ENCODE data around the gene RARS1.

Gene RARS1

DNA sequence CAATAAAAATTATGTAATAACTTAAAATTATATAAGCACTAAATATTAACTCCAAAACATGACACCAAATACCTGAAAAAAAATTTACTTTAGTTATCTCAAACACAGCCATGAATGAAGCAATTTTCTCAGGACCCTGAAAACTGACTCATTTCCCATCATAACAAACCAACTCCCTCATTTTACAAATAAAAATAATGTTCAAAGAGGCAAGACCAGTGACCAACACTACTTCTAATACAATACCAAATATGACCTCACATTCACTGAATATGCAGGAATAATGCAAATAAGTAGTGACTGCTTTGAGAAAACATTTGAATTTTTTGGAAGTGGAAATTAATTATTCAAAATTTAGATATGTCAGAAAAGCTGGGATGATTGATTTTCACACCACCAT lies 64.4 kb downstream of the RARS1 start:
- H3K27ac ChIP-seq (replicated peaks), result no peak overlapping the region
- no peak for DNase-seq (ENCODE audit: low read depth in 1 of 2, low spot score in 1 of 2)
- no peaks in the 10 kb centered on the region for H3K27me3 ChIP-seq (ENCODE audit: insufficient read depth, poor library complexity, severe bottlenecking)
- TF ChIP-seq, protein P1, sequence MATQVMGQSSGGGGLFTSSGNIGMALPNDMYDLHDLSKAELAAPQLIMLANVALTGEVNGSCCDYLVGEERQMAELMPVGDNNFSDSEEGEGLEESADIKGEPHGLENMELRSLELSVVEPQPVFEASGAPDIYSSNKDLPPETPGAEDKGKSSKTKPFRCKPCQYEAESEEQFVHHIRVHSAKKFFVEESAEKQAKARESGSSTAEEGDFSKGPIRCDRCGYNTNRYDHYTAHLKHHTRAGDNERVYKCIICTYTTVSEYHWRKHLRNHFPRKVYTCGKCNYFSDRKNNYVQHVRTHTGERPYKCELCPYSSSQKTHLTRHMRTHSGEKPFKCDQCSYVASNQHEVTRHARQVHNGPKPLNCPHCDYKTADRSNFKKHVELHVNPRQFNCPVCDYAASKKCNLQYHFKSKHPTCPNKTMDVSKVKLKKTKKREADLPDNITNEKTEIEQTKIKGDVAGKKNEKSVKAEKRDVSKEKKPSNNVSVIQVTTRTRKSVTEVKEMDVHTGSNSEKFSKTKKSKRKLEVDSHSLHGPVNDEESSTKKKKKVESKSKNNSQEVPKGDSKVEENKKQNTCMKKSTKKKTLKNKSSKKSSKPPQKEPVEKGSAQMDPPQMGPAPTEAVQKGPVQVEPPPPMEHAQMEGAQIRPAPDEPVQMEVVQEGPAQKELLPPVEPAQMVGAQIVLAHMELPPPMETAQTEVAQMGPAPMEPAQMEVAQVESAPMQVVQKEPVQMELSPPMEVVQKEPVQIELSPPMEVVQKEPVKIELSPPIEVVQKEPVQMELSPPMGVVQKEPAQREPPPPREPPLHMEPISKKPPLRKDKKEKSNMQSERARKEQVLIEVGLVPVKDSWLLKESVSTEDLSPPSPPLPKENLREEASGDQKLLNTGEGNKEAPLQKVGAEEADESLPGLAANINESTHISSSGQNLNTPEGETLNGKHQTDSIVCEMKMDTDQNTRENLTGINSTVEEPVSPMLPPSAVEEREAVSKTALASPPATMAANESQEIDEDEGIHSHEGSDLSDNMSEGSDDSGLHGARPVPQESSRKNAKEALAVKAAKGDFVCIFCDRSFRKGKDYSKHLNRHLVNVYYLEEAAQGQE (IDR thresholded peaks at IDR 0.05; ENCODE audit: insufficient replicate concordance, low read depth), result no peak
- TF ChIP-seq, protein P2, sequence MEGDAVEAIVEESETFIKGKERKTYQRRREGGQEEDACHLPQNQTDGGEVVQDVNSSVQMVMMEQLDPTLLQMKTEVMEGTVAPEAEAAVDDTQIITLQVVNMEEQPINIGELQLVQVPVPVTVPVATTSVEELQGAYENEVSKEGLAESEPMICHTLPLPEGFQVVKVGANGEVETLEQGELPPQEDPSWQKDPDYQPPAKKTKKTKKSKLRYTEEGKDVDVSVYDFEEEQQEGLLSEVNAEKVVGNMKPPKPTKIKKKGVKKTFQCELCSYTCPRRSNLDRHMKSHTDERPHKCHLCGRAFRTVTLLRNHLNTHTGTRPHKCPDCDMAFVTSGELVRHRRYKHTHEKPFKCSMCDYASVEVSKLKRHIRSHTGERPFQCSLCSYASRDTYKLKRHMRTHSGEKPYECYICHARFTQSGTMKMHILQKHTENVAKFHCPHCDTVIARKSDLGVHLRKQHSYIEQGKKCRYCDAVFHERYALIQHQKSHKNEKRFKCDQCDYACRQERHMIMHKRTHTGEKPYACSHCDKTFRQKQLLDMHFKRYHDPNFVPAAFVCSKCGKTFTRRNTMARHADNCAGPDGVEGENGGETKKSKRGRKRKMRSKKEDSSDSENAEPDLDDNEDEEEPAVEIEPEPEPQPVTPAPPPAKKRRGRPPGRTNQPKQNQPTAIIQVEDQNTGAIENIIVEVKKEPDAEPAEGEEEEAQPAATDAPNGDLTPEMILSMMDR (IDR thresholded peaks at IDR 0.05; ENCODE audit: insufficient read depth, low read length), result no peak
- TF ChIP-seq GABPA (IDR thresholded peaks at IDR 0.05; ENCODE audit: low read depth), result no peak
- no peak for TF ChIP-seq SPI1 (IDR thresholded peaks at IDR 0.05; ENCODE audit: borderline replicate concordance, low read depth)
- no peak for TF ChIP-seq POLR2AphosphoS5 (IDR thresholded peaks at IDR 0.05; ENCODE audit: low read depth)
- no peak overlapping the region for H3K4me3 ChIP-seq (replicated peaks; ENCODE audit: insufficient read depth, low read length)

DNA sequence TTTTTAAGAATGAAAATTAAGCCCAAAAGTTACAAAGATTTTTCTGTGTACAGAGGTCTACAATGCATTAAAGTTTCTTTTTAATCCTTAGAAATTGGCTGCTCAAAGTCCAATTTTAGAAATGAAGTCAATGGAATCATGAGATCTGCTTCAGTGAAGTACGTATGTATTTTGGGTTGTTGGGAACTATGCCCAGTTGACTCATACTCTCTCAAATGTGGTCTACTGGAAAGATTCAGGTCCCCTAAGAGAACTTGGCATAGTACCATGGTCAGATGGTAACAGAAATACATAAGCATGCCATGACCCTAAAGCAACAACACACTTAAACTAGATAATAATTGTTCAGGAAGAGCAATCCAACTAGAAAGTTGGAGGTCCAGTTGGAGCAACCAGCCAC lies 65.9 kb downstream of the RARS1 start:
- TF ChIP-seq SPI1 (IDR thresholded peaks at IDR 0.05; ENCODE audit: borderline replicate concordance, low read depth) (no peak), GABPA (IDR thresholded peaks at IDR 0.05; ENCODE audit: low read depth) (no peak), POLR2AphosphoS5 (IDR thresholded peaks at IDR 0.05; ENCODE audit: low read depth) (no peak)
- TF ChIP-seq, protein P2 (IDR thresholded peaks at IDR 0.05; ENCODE audit: insufficient read depth, low read length), result no peak
- TF ChIP-seq, protein P1 (IDR thresholded peaks at IDR 0.05; ENCODE audit: insufficient replicate concordance, low read depth), result no peak
- Histone ChIP-seq H3K27ac (replicated peaks) (no peak overlapping the region), H3K4me3 (replicated peaks; ENCODE audit: insufficient read depth, low read length) (no peak overlapping the region), H3K27me3 (ENCODE audit: insufficient read depth, poor library complexity, severe bottlenecking) (no peaks in the 10 kb centered on the region)
- DNase-seq (ENCODE audit: low read depth in 1 of 2, low spot score in 1 of 2), result no peak

DNA sequence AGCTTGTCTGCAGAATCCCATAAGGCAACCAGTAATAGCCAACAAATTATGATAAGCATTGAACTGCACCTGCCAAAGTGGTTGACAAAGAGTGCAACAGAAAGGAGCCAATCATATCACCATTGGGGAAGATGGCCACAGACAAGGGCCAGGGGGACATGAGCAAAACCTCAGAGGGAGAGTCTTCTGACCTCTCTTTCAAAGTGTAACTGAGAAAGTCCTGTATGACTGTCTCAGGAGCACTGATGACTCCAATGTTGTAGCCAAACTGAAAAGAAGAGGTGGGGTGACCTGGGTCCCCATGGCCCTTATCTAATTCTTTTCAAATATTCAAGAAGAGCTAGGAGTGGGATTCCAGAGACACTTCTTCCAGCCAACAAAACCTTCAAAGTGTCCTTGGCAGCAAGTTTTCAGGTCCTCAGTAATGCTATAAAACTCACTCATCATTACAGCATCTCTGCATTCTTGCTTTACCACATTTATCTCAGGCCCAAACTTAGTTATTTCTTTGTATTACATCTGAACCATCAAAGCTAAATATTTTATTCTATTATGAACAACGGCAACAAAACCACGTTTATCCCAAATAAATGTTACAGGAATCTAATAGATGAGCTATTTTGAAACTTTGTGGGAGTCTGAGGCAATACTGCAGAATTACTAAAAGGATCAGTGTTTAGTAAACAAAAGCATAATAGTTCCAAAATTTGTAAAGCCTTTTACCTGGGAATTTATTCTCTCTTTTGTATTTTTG lies 67.3 kb downstream of the RARS1 start:
- TF ChIP-seq SPI1 (IDR thresholded peaks at IDR 0.05; ENCODE audit: borderline replicate concordance, low read depth), result no peak
- TF ChIP-seq, protein P2 (IDR thresholded peaks at IDR 0.05; ENCODE audit: insufficient read depth, low read length), result no peak
- no peak for TF ChIP-seq GABPA (IDR thresholded peaks at IDR 0.05; ENCODE audit: low read depth)
- no peak for TF ChIP-seq POLR2AphosphoS5 (IDR thresholded peaks at IDR 0.05; ENCODE audit: low read depth)
- TF ChIP-seq, protein P1 (IDR thresholded peaks at IDR 0.05; ENCODE audit: insufficient replicate concordance, low read depth), result no peak
- no peak overlapping the region for H3K27ac ChIP-seq (replicated peaks)
- no peak overlapping the region for H3K4me3 ChIP-seq (replicated peaks; ENCODE audit: insufficient read depth, low read length)
- no peaks in the 10 kb centered on the region for H3K27me3 ChIP-seq (ENCODE audit: insufficient read depth, poor library complexity, severe bottlenecking)
- DNase-seq (ENCODE audit: low read depth in 1 of 2, low spot score in 1 of 2), result no peak
